Adrenal gland (tissue), 12 donors: ENCODE data around the gene CEP43. TPM values are rescaled to one million over a fixed set of nuclear protein-coding genes. Genes with fewer than 3 reads are reported as not detected.

Experiments
- DNase-seq, 7 donors: peaks; one replicate each; pipeline ENCODE4 v3.0.0-alpha.2; 2019 to 2020
- H3K27ac ChIP-seq, 5 donors: fragments of 200-600 bp; sonication (generic) in 4 of 5; 1 replicate in 3 of 5; 2 replicates in 2 of 5; pipeline versions ENCODE4 v1.5.1 to v1.8.0; 2016 to 2020; ENCODE audit warnings: mild to moderate bottlenecking in 1 of 5
- H3K27me3 ChIP-seq: fragments of 200-600 bp; 2 replicates; pipeline ENCODE4 v1.8.0; 2021
- H3K36me3 ChIP-seq, 2 donors: fragments of 200-600 bp; replicated peaks in 1 of 2; 1 replicate in 1 of 2; 2 replicates in 1 of 2; pipeline versions ENCODE4 v1.5.1 to v1.8.0; 2018 to 2022
- H3K4me1 ChIP-seq, 2 donors: fragments of 200-600 bp; replicated peaks in 1 of 2; 1 replicate in 1 of 2; 2 replicates in 1 of 2; pipeline versions ENCODE4 v1.5.1 to v1.8.0; 2018 to 2021
- H3K4me3 ChIP-seq, 4 donors: fragments of 200-600 bp; sonication (generic) in 3 of 4; one replicate each; pipeline ENCODE4 v1.5.1; 2016 to 2018
- H3K9me3 ChIP-seq, 3 donors: fragments of 200-600 bp; sonication (generic) in 1 of 3; replicated peaks in 1 of 3; 1 replicate in 2 of 3; 2 replicates in 1 of 3; pipeline versions ENCODE4 v1.5.1 to v1.8.0; 2016 to 2021
- CTCF ChIP-seq, 6 experiments: fragments of 450-650 bp in 4 of 6; fragments of 200-600 bp in 2 of 6; sonication (generic) in 1 of 6; IDR thresholded peaks; 1 replicate in 5 of 6; 2 replicates in 1 of 6; pipeline versions ENCODE4 v1.5.1 to v1.8.0; 2016 to 2021; ENCODE audit warnings: antibody characterized with exemption in 6 of 6, mild to moderate bottlenecking in 2 of 6, moderate library complexity in 1 of 6
- POLR2A ChIP-seq, 2 donors: fragments of 450-650 bp; IDR thresholded peaks; one replicate each; pipeline ENCODE4 v1.6.1; 2017; ENCODE audit warnings: antibody characterized with exemption in 2 of 2, mild to moderate bottlenecking in 2 of 2, moderate library complexity in 1 of 2
- WGBS, 4 donors: extraction: QIAGEN DNeasy Blood & Tissue Kit in 2 of 4; methylation state at CpG; one replicate each; pipeline versions ENCODE4 v1.1.5 to v1.1.7; 2013 to 2017; 5-methylcytosine and 5-hydroxymethylcytosine counted together
- intact Hi-C, 2 donors: fragments of 100-400 bp; cut with DNase I; formaldehyde crosslinking; loops; one replicate each; pipeline versions ENCODE4 v1.14.1 to v1.15.0; 2022 to 2023
- polyA plus RNA-seq, 3 donors: library from polyadenylated mRNA; stranded (reverse); fragments of 200-250 nt in 2 of 3; fragments of 350-450 nt in 1 of 3; fragmentation: Illumina TruSeq in 1 of 3; extraction: RNeasy Lipid Tissue Mini Kit (QIAGEN cat#74804) in 1 of 3; gene quantifications; one replicate each; pipeline ENCODE4 v1.2.3, GENCODE V29; 2013 to 2014
- total RNA-seq, 9 donors: library from RNA; depleted of rRNA in 4 of 9; stranded (reverse); fragments of >200 nt in 4 of 9; fragments of 120-200 nt in 1 of 9; fragmentation: NEBNext Ultra II Directional in 1 of 9; extraction: Animal tissue kit (Norgen Biotek cat#: 25700) in 1 of 9; gene quantifications; one replicate each; pipeline versions ENCODE4 v1.1.0 to v1.2.4, GENCODE V29; 2013 to 2023
- donor health status: healthy with polysubstance abuse.
- donor health status: Bipolar disorder and iron deficiency.
- donor health status: DM: yes; HTN: yes; CAD: no.
- donor health status: DM: no; HTN: no; CAD: no.
- donor health status: DM: no; HTN: no; CAD: no.
- donor health status: DM: yes; HTN: yes; CAD: no.

CEP43 gene
- total and polyA plus RNA-seq, 12 donors, result 10.1 to 36.7 (median 16.6) TPM

GRCh38 chr6:166952567-166953486 lies 46.4 kb upstream of the CEP43 start:
- 90 to 93% (median 91%) methylated on average over 17 of the region's 17 CpGs for WGBS, 4 donors
- Histone ChIP-seq H3K27me3 (no peaks in the 10 kb centered on the region), H3K4me1 (peaks cover 7 to 20% of the 10 kb centered on the region in 2 donors), H3K9me3 (no peaks in the 10 kb centered on the region), H3K4me3 (no peak overlapping the region), H3K27ac (no peak overlapping the region), H3K36me3 (no peaks in the 10 kb centered on the region)
- intact Hi-C loops, result no loop called here
- no peak for TF ChIP-seq POLR2A (IDR thresholded peaks at IDR 0.05)
- TF ChIP-seq CTCF (IDR thresholded peaks at IDR 0.05), result no peak
- DNase-seq, result no peak

- no peak overlapping the region for H3K4me3 ChIP-seq
- intact Hi-C loops, result no loop called here
Observed at GRCh38 chr6:166954118-166954713, 45.0 kb upstream of the CEP43 start.

GRCh38 chr6:166955121-166955864 lies 43.9 kb upstream of the CEP43 start:
- intact Hi-C loops, result no loop called here
- TF ChIP-seq POLR2A (IDR thresholded peaks at IDR 0.05) (no peak), CTCF (IDR thresholded peaks at IDR 0.05) (no peak)
- H3K36me3 ChIP-seq, result no peaks in the 10 kb centered on the region
- 40 to 73% (median 64%) methylated on average over 26 to 52 of the region's 52 CpGs for WGBS, 4 donors
- no peaks in the 10 kb centered on the region for H3K27me3 ChIP-seq
- H3K4me1 ChIP-seq, result peaks cover 7 to 20% of the 10 kb centered on the region in 2 donors
- peak overlapping the region; percentile 6 to 85 (median 64) for H3K4me3 ChIP-seq
- peak overlapping the region in 4 of 5 donors; percentile 3 to 94 (median 44) for H3K27ac ChIP-seq
- DNase-seq, result peak in 5 of 7 donors; percentile 40 to 71 (median 43)
- no peaks in the 10 kb centered on the region for H3K9me3 ChIP-seq

More at GRCh38 chr6:166954118-166954713, 45.0 kb upstream of the CEP43 start:
- Histone ChIP-seq H3K9me3 (no peaks in the 10 kb centered on the region), H3K27me3 (no peaks in the 10 kb centered on the region), H3K4me1 (peaks cover 7 to 20% of the 10 kb centered on the region in 2 donors), H3K36me3 (no peaks in the 10 kb centered on the region), H3K27ac (no peak overlapping the region)
- DNase-seq, result no peak
- 84 to 94% (median 88%) methylated on average over 6 of the region's 6 CpGs for WGBS, 4 donors
- TF ChIP-seq POLR2A (IDR thresholded peaks at IDR 0.05), result no peak
- TF ChIP-seq CTCF (IDR thresholded peaks at IDR 0.05), result no peak
